ENCODE data around the gene HOMEZ.
"Not testable (repeated sequence)": the region's sequence is repeated elsewhere in the genome, so short reads cannot be mapped to it uniquely, and the experiment has no call there.

DNA sequence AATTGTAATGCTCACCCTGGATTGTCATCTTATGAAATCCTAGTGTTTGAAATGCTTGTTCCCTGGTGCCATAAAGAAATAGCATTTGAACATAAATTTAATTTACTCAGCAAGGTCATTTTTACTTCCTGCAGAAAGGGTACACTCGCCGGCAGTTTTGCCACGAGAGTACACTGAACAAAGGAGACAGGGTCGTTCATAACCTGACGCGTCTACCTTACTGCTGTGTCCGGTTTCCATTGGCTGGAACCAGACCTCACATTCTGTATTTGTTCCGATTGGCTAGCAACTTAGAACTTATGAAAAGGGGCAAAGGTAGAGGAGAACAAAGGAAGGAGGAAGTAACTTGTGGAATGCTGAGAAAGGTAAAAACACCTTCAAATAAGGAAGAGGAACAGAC, 25.1 kb downstream of the HOMEZ start:
- TF ChIP-seq, protein P1, sequence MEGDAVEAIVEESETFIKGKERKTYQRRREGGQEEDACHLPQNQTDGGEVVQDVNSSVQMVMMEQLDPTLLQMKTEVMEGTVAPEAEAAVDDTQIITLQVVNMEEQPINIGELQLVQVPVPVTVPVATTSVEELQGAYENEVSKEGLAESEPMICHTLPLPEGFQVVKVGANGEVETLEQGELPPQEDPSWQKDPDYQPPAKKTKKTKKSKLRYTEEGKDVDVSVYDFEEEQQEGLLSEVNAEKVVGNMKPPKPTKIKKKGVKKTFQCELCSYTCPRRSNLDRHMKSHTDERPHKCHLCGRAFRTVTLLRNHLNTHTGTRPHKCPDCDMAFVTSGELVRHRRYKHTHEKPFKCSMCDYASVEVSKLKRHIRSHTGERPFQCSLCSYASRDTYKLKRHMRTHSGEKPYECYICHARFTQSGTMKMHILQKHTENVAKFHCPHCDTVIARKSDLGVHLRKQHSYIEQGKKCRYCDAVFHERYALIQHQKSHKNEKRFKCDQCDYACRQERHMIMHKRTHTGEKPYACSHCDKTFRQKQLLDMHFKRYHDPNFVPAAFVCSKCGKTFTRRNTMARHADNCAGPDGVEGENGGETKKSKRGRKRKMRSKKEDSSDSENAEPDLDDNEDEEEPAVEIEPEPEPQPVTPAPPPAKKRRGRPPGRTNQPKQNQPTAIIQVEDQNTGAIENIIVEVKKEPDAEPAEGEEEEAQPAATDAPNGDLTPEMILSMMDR (IDR thresholded peaks at IDR 0.05) = not testable (repeated sequence)
- TF ChIP-seq POLR2A (IDR thresholded peaks at IDR 0.05) = not testable (repeated sequence)
